Mesenteric fat pad (tissue), 1 donor: ENCODE results near the gene ANKRD13A. TPM values are rescaled to one million over a fixed set of nuclear protein-coding genes. Genes with fewer than 3 reads are reported as not detected.
"Not testable (repeated sequence)": the region's sequence is repeated elsewhere in the genome, so short reads cannot be mapped to it uniquely, and the experiment has no call there.

Experiments used
- DNase-seq: peaks from one replicate; pipeline ENCODE4 v3.0.0-alpha.2; 2020; ENCODE audit warnings: low spot score
- total RNA-seq: library from RNA; stranded (reverse); fragmentation: NEBNext Ultra II Directional; extraction: Animal tissue kit (Norgen Biotek cat#: 25700); gene quantifications from one replicate; pipeline ENCODE4 v1.2.1, GENCODE V29; 2021
- donor health status: DM: yes; HTN: yes; CAD: no.

ANKRD13A gene
- total RNA-seq, 1 donor from 2014 or later: 29.8 TPM

GRCh38 chr12:110077800-110078199 lies 78.6 kb downstream of the ANKRD13A start:
- DNase-seq: no peak

- no peak for DNase-seq
Observed at GRCh38 chr12:110079477-110080400, 80.5 kb downstream of the ANKRD13A start.

GRCh38 chr12:110080410-110080809 lies 81.2 kb downstream of the ANKRD13A start:
- DNase-seq: no peak

GRCh38 chr12:110084314-110085015 lies 85.2 kb downstream of the ANKRD13A start:
- no peak for DNase-seq

GRCh38 chr12:110088216-110088615 lies 89.0 kb downstream of the ANKRD13A start:
- DNase-seq: not testable (repeated sequence)

- no peak for DNase-seq
Observed at GRCh38 chr12:110088936-110089335, 89.7 kb downstream of the ANKRD13A start.

Other genes starting within 250 kb of the ANKRD13A start
- gene TRPV4, start 166.0 kb upstream of the ANKRD13A start, total RNA-seq: 3.5 TPM
- gene GLTP, start 118.9 kb upstream of the ANKRD13A start, total RNA-seq: 31.4 TPM
- gene TCHP, start 99.2 kb upstream of the ANKRD13A start, total RNA-seq: 8.6 TPM
- 54.2 TPM for gene GIT2, start 3.1 kb upstream of the ANKRD13A start, total RNA-seq
- gene C12orf76, start 49.1 kb downstream of the ANKRD13A start, total RNA-seq: 6.4 TPM
- 5.4 TPM for gene IFT81, start 124.9 kb downstream of the ANKRD13A start, total RNA-seq